Left ventricle myocardium inferior (tissue), 1 donor: ENCODE data around the gene RRP9. TPM values are rescaled to one million over a fixed set of nuclear protein-coding genes. Genes with fewer than 3 reads are reported as not detected.

Source experiments
- DNase-seq: peaks from one replicate; pipeline ENCODE4 v3.0.0-alpha.2; 2020
- H3K27ac ChIP-seq: fragments of 200-600 bp; replicated peaks from 2 replicates; pipeline ENCODE4 v1.8.0; 2021
- H3K27me3 ChIP-seq: fragments of 200-600 bp; 2 replicates; pipeline ENCODE4 v1.8.0; 2021; ENCODE audit warnings: low read depth
- H3K36me3 ChIP-seq: fragments of 200-600 bp; 2 replicates; pipeline ENCODE4 v1.8.0; 2021
- H3K4me1 ChIP-seq: fragments of 200-600 bp; 2 replicates; pipeline ENCODE4 v1.8.0; 2021
- H3K4me3 ChIP-seq: fragments of 200-600 bp; 2 replicates; pipeline ENCODE4 v1.8.0; 2021; ENCODE audit warnings: mild to moderate bottlenecking, moderate library complexity
- H3K9me3 ChIP-seq: fragments of 200-600 bp; replicated peaks from 2 replicates; pipeline ENCODE4 v1.8.0; 2021
- intact Hi-C: fragments of 100-400 bp; cut with micrococcal nuclease; formaldehyde crosslinking; loops from one replicate; pipeline ENCODE4 v1.11.0; 2022
- total RNA-seq: library from RNA; stranded (reverse); fragmentation: NEBNext Ultra II Directional; extraction: Animal tissue kit (Norgen Biotek cat#: 25700); gene quantifications from one replicate; pipeline ENCODE4 v1.2.1, GENCODE V29; 2021
- TF ChIP-seq, protein P1 (sequence below): fragments of 200-600 bp; IDR thresholded peaks from 2 replicates; pipeline ENCODE4 v1.8.0; 2021; ENCODE audit warnings: antibody characterized with exemption, mild to moderate bottlenecking, borderline replicate concordance
- donor health status: DM: no; HTN: yes; CAD: no; lungs with severe emphysema.

The RRP9 gene
- total RNA-seq, 1 donor from 2014 or later = 8.6 TPM

DNA sequence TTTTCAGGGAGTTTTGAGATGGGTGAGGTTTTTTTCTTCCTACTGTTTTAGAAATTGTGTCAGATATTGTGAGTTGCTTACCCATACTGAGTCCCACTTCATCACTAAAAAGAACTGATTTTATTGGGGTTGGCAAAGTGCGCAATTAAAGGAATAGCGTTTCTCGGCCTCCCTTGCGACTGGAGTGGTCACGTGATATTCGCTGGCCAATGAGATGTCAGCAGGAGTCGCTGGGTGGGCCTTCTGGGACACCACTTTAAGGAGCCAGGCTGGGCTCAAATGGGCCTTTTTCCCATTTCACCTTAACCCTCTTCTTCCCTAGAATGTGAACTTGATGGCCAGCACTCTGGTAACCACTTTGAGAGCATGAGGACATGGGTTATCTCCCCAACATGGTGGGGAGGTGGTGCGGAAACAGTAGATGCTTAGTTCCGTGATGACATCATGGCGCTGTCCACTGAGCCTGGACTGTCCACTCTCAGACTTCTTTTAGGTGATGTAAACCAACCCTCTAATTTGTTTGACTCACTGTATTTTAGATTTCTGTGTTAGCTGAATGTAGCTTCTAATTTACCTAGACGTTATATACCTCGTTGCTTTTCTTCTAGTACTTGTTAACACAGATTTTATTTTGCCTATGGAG is 53.1 kb downstream of the RRP9 start:
- Histone ChIP-seq H3K27me3 (peaks cover 37% of the 10 kb centered on the region), H3K36me3 (no peaks in the 10 kb centered on the region), H3K4me1 (no peaks in the 10 kb centered on the region), H3K27ac (no peak overlapping the region), H3K4me3 (no peak overlapping the region), H3K9me3 (no peaks in the 10 kb centered on the region)
- DNase-seq = no peak
- TF ChIP-seq, protein P1, sequence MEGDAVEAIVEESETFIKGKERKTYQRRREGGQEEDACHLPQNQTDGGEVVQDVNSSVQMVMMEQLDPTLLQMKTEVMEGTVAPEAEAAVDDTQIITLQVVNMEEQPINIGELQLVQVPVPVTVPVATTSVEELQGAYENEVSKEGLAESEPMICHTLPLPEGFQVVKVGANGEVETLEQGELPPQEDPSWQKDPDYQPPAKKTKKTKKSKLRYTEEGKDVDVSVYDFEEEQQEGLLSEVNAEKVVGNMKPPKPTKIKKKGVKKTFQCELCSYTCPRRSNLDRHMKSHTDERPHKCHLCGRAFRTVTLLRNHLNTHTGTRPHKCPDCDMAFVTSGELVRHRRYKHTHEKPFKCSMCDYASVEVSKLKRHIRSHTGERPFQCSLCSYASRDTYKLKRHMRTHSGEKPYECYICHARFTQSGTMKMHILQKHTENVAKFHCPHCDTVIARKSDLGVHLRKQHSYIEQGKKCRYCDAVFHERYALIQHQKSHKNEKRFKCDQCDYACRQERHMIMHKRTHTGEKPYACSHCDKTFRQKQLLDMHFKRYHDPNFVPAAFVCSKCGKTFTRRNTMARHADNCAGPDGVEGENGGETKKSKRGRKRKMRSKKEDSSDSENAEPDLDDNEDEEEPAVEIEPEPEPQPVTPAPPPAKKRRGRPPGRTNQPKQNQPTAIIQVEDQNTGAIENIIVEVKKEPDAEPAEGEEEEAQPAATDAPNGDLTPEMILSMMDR = no peak
- intact Hi-C loops = no loop called here

DNA sequence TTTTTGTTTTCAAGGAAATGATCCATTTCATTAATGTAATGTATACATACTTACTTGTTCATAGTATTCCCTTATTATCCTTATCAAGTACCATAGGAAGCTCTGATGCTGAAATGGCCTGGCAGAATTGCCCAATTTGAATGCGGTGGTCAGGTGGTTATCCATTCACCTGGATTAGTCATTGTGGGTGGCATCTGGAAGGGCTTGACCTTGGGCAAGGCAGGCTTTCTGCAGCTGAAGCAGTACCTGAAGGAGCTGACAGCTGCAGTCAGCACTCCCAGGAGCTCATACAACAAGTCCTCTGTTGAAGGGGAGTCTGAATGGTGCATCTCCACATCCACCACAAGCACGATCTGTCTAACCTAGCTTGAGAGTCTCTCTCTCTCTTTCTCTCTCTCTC is 54.1 kb downstream of the RRP9 start:
- no peaks in the 10 kb centered on the region for H3K9me3 ChIP-seq
- H3K4me1 ChIP-seq = no peaks in the 10 kb centered on the region
- no peak overlapping the region for H3K27ac ChIP-seq
- no peak for DNase-seq
- peaks cover 29% of the 10 kb centered on the region for H3K27me3 ChIP-seq
- intact Hi-C loops = no loop called here
- H3K36me3 ChIP-seq = no peaks in the 10 kb centered on the region
- H3K4me3 ChIP-seq = no peak overlapping the region
- TF ChIP-seq, protein P1 = no peak

DNA sequence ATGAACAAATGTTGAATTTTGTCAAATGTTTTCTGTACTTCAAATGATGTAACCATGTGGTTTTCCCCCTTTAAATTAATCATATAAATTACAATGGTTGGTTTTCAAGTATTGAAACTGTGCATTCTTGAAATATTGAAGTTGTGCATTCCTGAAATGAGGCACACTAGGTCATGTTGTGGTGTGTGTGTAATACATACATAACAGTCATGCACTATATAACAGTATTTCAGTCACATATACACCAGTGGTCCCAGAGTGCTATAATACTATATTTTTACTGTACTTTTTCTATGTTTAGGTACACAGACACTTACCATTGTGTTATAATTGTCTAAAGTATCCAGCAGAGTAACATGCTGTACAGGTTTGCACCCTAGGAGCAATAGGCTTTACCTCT is 55.3 kb downstream of the RRP9 start:
- Histone ChIP-seq H3K9me3 (no peaks in the 10 kb centered on the region), H3K4me3 (no peak overlapping the region), H3K27me3 (peaks cover 21% of the 10 kb centered on the region), H3K4me1 (no peaks in the 10 kb centered on the region), H3K27ac (no peak overlapping the region), H3K36me3 (no peaks in the 10 kb centered on the region)
- intact Hi-C loops = no loop called here
- no peak for DNase-seq
- TF ChIP-seq, protein P1 = no peak

Other genes starting within 250 kb of the RRP9 start
- gene GRM2, start 234.8 kb downstream of the RRP9 start, total RNA-seq = 0.41 TPM
- not detected for gene IQCF6, start 162.7 kb downstream of the RRP9 start, total RNA-seq
- not detected for gene IQCF2, start 80.3 kb downstream of the RRP9 start, total RNA-seq
- not detected for gene IQCF5, start 66.3 kb downstream of the RRP9 start, total RNA-seq
- gene IQCF1, start 38.6 kb downstream of the RRP9 start, total RNA-seq = not detected
- gene PARP3, start 459 bp upstream of the RRP9 start, total RNA-seq = 14.3 TPM
- gene GPR62, start 13.5 kb upstream of the RRP9 start, total RNA-seq = 0.16 TPM
- 73.0 TPM for gene PCBP4, start 25.6 kb upstream of the RRP9 start, total RNA-seq
- gene ABHD14B, start 32.1 kb upstream of the RRP9 start, total RNA-seq = 14.6 TPM
- 25.8 TPM for gene ABHD14A, start 33.2 kb upstream of the RRP9 start, total RNA-seq
- gene ACY1, start 41.6 kb upstream of the RRP9 start, total RNA-seq = 20.2 TPM
- gene RPL29, start 54.0 kb upstream of the RRP9 start, total RNA-seq = 621 TPM
- gene DUSP7, start 114.7 kb upstream of the RRP9 start, total RNA-seq = 23.1 TPM
- gene POC1A, start 212.5 kb upstream of the RRP9 start, total RNA-seq = 1.2 TPM